ENCODE data around the gene LRRC8D. TPM values are rescaled to one million over a fixed set of nuclear protein-coding genes. Genes with fewer than 3 reads are reported as not detected.
"Not testable (repeated sequence)": the region's sequence is repeated elsewhere in the genome, so short reads cannot be mapped to it uniquely, and the experiment has no call there.

LRRC8D gene
- total and polyA plus RNA-seq, 2 experiments from 2014 or later: 23.6 to 48.8 TPM

DNA sequence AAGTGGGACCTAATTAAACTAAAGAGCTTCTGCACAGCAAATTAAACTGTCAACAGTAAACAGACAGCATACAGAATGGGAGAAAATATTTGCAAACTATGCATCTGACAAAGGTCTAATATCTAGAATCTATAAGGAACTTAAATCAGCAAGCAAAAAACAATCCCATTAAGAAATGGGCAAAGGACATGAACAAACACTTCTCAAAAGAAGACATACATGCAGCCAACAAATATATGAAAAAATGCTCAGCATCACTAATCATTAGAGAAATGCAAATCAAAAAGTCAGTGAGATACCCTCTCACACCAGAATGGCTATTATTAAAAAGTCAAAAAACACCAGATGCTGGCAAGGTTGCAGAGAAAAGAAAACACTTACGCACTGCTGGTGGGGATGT is 103.2 kb downstream of the LRRC8D start:
- H4K20me1 ChIP-seq (replicated peaks; ENCODE audit: insufficient read depth); ATAC-seq; H3K27me3 ChIP-seq (ENCODE audit: insufficient read depth); H3K4me3 ChIP-seq; H3K27ac Mint-ChIP-seq; H3K9me2 ChIP-seq (ENCODE audit: insufficient read depth); H2AFZ ChIP-seq; DNase-seq (ENCODE audit: low spot score); H3K27ac ChIP-seq (ENCODE audit: low read depth); H3K27me3 Mint-ChIP-seq (ENCODE audit: insufficient read depth, low read depth, poor library complexity); H3K9me3 Mint-ChIP-seq; H3K4me2 ChIP-seq; H3K4me3 Mint-ChIP-seq; H3K36me3 ChIP-seq (ENCODE audit: insufficient read depth); H3F3A ChIP-seq (replicated peaks; ENCODE audit: low read depth): not testable (repeated sequence)
- H3K4me1 ChIP-seq (ENCODE audit: insufficient read depth): peaks cover 19% of the 10 kb centered on the region
- H3K36me3 Mint-ChIP-seq (ENCODE audit: low read depth): peaks cover 74% of the 10 kb centered on the region
- peaks cover 28% of the 10 kb centered on the region for H3K79me2 ChIP-seq (replicated peaks; ENCODE audit: insufficient read depth)
- H3K4me1 Mint-ChIP-seq: peaks cover 23% of the 10 kb centered on the region

DNA sequence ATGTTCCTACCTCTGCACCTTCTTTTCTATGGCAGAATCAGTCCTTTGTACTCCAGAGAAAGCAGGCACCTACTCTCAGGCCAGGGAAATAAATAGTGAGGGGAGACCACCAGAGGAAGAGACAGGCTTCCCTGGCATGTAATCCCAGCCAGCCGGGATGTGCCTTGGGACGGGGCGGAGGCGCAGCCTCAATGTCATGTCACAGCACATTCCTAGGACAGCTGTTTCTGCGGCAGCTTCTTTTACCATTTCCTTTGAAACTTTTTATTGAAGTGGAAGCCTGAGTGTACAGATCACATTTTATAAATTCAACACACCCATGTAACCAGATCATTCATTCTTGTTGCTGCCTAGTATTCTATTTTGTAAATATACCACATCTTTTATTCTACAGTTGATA is 106.2 kb downstream of the LRRC8D start:
- Histone ChIP-seq H3K27ac (ENCODE audit: low read depth) (peak overlapping the region; percentile 47), H2AFZ (no peak overlapping the region), H3K27me3 (ENCODE audit: insufficient read depth) (no peaks in the 10 kb centered on the region), H3K36me3 (ENCODE audit: insufficient read depth) (peaks cover 7% of the 10 kb centered on the region; the same call in 1 of the 2 replicates), H3K4me1 (ENCODE audit: insufficient read depth) (peaks cover 31% of the 10 kb centered on the region), H3K4me3 (no peak overlapping the region), H3K4me2 (no peak overlapping the region), H3K79me2 (replicated peaks; ENCODE audit: insufficient read depth) (no peaks in the 10 kb centered on the region; the same call in 1 of the 2 replicates), H3F3A (replicated peaks; ENCODE audit: low read depth) (no peaks in the 10 kb centered on the region), H3K9me2 (ENCODE audit: insufficient read depth) (0 out of 2 replicates have a peak, but pooled peaks cover 3% of the 10 kb centered on the region), H4K20me1 (replicated peaks; ENCODE audit: insufficient read depth) (no peaks in the 10 kb centered on the region)
- ATAC-seq (no peak), DNase-seq (ENCODE audit: low spot score) (no peak)
- H3K9me3 Mint-ChIP-seq: peaks cover 18% of the 10 kb centered on the region; the same call in 2 of the 3 replicates
- peaks cover 36% of the 10 kb centered on the region for H3K4me1 Mint-ChIP-seq
- peaks cover 7% of the 10 kb centered on the region for H3K27me3 Mint-ChIP-seq (ENCODE audit: insufficient read depth, low read depth, poor library complexity)
- H3K27ac Mint-ChIP-seq: no peak overlapping the region
- TF ChIP-seq ETS1 (IDR thresholded peaks at IDR 0.05) (no peak), EZH2 (IDR thresholded peaks at IDR 0.05; ENCODE audit: low read depth, unreplicated experiment) (no peak), JUNB (IDR thresholded peaks at IDR 0.05; ENCODE audit: unreplicated experiment) (no peak), STAT1 (IDR thresholded peaks at IDR 0.05; ENCODE audit: unreplicated experiment) (no peak)
- H3K36me3 Mint-ChIP-seq (ENCODE audit: low read depth): peaks cover 83% of the 10 kb centered on the region
- no peak overlapping the region for H3K4me3 Mint-ChIP-seq

DNA sequence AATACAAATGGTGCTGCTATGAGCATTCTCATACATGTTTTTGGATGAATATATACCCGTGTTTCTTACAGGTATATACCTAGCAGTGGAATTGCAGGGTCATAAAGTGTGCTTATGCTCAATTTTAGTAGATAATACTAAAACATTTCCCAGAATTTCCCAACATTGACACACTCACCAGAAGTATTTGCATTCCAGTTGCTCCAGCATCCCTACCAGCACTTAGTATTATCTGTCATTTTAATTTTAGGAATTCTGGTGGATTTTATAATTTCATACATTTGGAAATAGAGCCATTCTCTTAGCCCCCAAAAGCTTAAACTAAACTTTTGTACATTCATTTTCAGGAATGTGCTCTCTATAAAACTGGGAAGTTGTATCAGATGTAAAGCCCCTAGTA is 106.6 kb downstream of the LRRC8D start:
- no peak for TF ChIP-seq EZH2 (IDR thresholded peaks at IDR 0.05; ENCODE audit: low read depth, unreplicated experiment)
- ATAC-seq: no peak
- DNase-seq (ENCODE audit: low spot score): no peak

More for the DNA sequence above, 106.6 kb downstream of the LRRC8D start:
- H3K9me3 Mint-ChIP-seq: peaks cover 18% of the 10 kb centered on the region; the same call in 2 of the 3 replicates
- H3K36me3 Mint-ChIP-seq (ENCODE audit: low read depth): peaks cover 82% of the 10 kb centered on the region
- H3K27me3 ChIP-seq (ENCODE audit: insufficient read depth): no peaks in the 10 kb centered on the region
- H3K27ac Mint-ChIP-seq: no peak overlapping the region
- peaks cover 7% of the 10 kb centered on the region for H3K27me3 Mint-ChIP-seq (ENCODE audit: insufficient read depth, low read depth, poor library complexity)
- 0 out of 2 replicates have a peak, but pooled peaks cover 3% of the 10 kb centered on the region for H3K9me2 ChIP-seq (ENCODE audit: insufficient read depth)
- H3K4me1 ChIP-seq (ENCODE audit: insufficient read depth): peaks cover 34% of the 10 kb centered on the region
- no peak overlapping the region; the same call in 1 of the 2 replicates for H3K27ac ChIP-seq (ENCODE audit: low read depth)
- peaks cover 39% of the 10 kb centered on the region for H3K4me1 Mint-ChIP-seq
- no peak overlapping the region; the same call in 2 of the 3 replicates for H3K4me3 Mint-ChIP-seq
- no peaks in the 10 kb centered on the region; the same call in 1 of the 2 replicates for H3K79me2 ChIP-seq (replicated peaks; ENCODE audit: insufficient read depth)
- no peaks in the 10 kb centered on the region for H4K20me1 ChIP-seq (replicated peaks; ENCODE audit: insufficient read depth)
- peaks cover 7% of the 10 kb centered on the region; the same call in 1 of the 2 replicates for H3K36me3 ChIP-seq (ENCODE audit: insufficient read depth)
- no peak overlapping the region for H2AFZ ChIP-seq
- H3K4me3 ChIP-seq: no peak overlapping the region
- no peaks in the 10 kb centered on the region for H3F3A ChIP-seq (replicated peaks; ENCODE audit: low read depth)
- no peak overlapping the region for H3K4me2 ChIP-seq
